HG03442 (cell line): ENCODE data around the gene RASSF8.
A peak's percentile ranks its signal among the peaks of the same experiment; 100 is the strongest.

ENCODE experiments used
- ATAC-seq: cut with Tn5 transposase; IDR thresholded peaks from one replicate; pipeline ENCODE4 v1.9.1; 2021; ENCODE audit warnings: mild to moderate bottlenecking, moderate library complexity; ENCODE audit not compliant: unreplicated experiment

The RASSF8 gene

GRCh38 chr12:26122681-26123481 lies 164.4 kb downstream of the RASSF8 start:
- no peak for ATAC-seq

DNA sequence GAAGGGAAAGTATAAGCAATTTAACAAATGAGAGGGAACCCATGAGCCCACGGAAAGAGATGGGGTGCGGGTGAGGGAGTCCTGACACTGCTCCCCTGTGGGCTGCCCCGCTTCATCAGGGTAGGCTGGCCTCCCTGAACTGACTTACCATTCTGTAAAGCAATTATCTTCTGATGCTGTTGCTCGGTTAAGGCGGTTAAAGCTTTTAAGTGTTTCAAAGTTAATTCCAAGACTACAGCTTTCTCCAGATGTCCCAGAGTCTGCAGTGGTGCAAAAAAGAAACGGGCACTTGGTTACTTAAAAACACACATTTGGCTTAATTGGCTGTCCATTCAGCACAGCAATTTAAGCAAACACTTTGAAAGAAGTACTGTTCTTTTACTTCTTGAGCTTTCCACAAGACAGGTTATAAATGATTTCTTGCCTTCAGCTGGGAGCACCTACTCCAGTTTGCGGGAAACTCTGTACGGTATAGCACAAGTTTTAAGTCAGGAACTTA lies 165.0 kb downstream of the RASSF8 start:
- ATAC-seq = no peak

DNA sequence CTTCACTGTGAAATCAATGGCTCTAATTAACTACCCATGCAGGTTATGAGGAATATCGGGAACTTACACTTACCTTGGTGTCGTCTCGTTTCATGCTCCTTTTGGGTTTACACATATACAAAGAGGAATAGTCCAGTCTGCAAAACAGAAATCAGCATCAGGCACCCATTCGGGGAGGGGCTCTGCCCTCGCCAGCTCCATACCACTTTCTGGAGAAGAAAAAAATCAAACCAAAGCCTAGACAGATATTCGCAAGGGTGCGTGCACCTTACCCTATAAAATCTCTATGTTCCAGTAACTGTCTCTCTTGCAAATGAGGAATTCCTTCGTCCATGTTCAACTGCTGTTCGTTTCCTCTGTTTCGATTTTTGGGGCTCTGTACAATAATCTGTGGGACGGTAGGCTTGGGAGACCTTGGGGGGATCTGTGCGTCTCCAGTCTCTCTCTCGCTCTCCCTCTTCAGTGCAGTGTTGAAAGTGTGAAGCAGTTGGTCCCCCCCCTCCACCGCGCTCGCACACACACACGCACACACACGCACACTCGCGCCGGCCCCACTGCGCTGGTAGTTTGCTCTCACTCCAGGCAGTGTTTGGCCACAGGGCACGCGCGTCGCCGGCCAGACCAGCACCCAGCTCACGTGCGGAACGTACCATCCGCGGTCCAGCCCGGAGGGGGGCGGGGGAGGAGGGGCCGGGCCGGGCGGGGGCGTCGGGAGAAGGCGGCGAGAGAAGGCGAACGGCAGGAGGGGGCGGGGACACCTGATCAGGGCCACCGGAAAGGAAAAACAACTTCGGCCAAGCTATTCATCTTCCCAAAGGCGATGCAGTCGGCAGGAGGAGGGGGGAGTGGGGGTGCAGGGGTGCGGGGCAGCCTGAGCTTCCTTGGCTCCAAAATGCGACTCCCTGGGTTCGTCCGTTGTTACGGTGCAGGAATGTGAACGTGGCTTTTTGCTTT lies 166.2 kb downstream of the RASSF8 start, which contains the start of gene BHLHE41:
Gene BHLHE41, minus strand, starts transcription at position 592 of the 954 bp plus-strand sequence. Its CDS starts 258 bp downstream, at position 334.
- no peak for ATAC-seq

DNA sequence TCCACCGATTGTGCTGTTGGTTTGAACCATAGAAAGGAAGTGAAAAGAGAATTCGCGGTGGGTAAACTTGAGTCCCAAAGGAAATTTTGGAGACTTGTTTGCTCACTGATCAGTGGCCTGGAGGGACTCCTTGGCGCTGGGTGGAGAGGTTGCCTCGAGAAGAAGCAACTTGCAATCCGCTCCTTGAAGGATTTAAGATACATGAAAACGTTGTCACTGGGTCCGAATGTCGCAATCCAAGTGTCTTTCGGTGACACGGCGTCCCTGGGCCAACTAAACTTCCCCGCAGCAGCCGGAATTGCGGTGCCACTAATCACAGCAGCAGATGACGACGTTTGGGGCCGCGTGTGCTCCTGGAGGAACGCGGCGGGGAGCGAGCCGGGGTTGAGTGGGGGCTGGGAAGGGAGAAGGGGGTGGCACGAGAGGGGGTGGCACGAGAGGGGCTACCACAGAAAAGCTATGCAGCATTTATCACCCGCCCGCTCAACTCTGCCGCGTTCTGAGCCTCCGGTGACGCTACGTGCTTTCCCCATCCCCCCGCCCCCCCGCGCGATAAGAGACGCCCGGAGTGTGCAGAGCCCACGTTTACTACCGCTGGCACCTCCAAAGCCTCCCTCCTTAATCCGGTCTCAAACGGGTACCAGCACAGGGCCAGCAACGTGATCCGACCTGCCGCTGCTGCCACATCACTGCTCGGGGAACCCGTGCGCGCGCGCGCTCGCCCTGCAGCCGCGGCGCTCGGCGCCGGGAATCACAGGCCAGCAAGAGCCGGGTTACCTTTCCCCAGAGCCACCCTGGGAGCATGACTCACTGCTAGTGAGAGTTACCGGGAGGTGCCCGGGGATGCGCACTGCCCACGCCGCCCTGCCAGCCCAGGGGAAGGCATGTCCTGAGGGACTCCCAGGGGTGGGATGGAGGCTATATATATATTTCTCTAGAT lies 167.2 kb downstream of the RASSF8 start:
- peak; percentile 32 for ATAC-seq

DNA sequence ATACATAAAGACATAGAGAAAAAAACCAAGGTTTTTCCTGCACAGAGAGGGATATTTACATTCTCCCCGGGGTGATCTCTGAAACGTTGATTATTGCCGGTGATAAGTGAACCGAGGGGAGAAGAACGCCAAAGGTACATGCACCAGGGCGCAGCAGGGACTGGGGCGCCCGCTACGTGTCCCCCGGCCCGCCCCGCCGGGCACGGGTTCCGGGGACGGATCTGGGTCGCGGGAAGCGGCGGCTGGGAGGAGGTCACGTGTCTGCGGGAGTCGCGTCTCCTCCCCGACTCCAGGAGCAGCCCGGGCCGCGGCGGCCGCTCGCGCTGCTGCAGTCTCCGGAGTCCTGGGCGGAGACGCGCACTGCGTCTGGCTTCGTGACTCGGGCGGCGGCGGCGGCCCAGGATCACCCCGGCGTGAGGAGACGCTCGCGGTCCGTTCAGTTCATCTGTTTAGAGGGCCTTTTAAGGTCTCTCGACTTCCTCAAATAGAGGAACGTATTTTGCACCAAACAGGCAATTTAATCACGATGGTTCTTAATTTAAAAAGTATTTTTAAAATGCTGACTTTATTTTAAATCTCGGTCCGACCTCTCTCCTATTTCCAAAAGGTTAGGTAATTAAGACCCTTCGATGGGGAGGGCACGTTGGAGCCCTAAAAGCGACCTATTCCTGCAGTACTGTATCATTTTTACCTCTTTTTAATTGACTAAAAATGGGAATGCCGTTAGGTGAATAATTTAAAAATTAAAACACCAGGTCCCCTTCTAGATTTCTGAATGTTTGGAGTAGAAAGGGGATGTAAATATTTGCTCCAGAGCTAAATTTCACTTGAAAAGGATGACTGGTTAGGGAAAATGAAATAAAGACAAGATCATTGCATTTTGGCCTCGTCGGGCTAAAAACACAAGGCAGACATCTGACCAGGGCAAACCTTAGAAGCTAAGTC lies 168.1 kb downstream of the RASSF8 start:
- ATAC-seq = peak; percentile 31

- no peak for ATAC-seq
These were observed 168.9 kb downstream of the RASSF8 start for GRCh38 chr12:26127404-26127803.

- no peak for ATAC-seq
These were observed 169.7 kb downstream of the RASSF8 start for GRCh38 chr12:26128168-26128567.
